Hepatocyte (in vitro differentiated cells): ENCODE data around the gene LRRC71. TPM values are rescaled to one million over a fixed set of nuclear protein-coding genes. Genes with fewer than 3 reads are reported as not detected.
A peak's percentile ranks its signal among the peaks of the same experiment; 100 is the strongest.

Experiments
- DNase-seq: peaks from one replicate; pipeline ENCODE4 v3.0.0-alpha.2; 2016; ENCODE audit warnings: low spot score
- H2AFZ ChIP-seq: fragments of 200-600 bp; sonication (generic); 2 replicates; pipeline ENCODE4 v1.6.0; 2016; ENCODE audit warnings: antibody characterized with exemption, mild to moderate bottlenecking
- H3K27ac ChIP-seq: fragments of 200-600 bp; sonication (generic); 2 replicates; pipeline ENCODE4 v1.5.1; 2016; ENCODE audit warnings: mild to moderate bottlenecking
- H3K27me3 ChIP-seq: fragments of 200-600 bp; sonication (generic); 2 replicates; pipeline ENCODE4 v1.6.1; 2016
- H3K36me3 ChIP-seq: fragments of 200-600 bp; sonication (generic); replicated peaks from 2 replicates; pipeline ENCODE4 v1.5.1; 2016; ENCODE audit warnings: low read depth; ENCODE audit not compliant: insufficient read depth
- H3K4me1 ChIP-seq: fragments of 200-600 bp; sonication (generic); 2 replicates; pipeline ENCODE4 v1.5.1; 2016; ENCODE audit warnings: mild to moderate bottlenecking, moderate library complexity; ENCODE audit not compliant: insufficient read depth
- H3K4me2 ChIP-seq: fragments of 200-600 bp; sonication (generic); 2 replicates; pipeline ENCODE4 v1.6.0; 2016
- H3K4me3 ChIP-seq: fragments of 200-600 bp; sonication (generic); 2 replicates; pipeline ENCODE4 v1.5.1; 2016; ENCODE audit warnings: mild to moderate bottlenecking
- H3K79me2 ChIP-seq: fragments of 200-600 bp; sonication (generic); 2 replicates; pipeline ENCODE4 v1.6.0; 2017; ENCODE audit warnings: mild to moderate bottlenecking
- H3K9me2 ChIP-seq: fragments of 200-600 bp; sonication (generic); replicated peaks from 2 replicates; pipeline ENCODE4 v1.6.0; 2017; ENCODE audit warnings: mild to moderate bottlenecking; ENCODE audit not compliant: insufficient read depth
- H3K9me3 ChIP-seq: fragments of 200-600 bp; sonication (generic); 2 replicates; pipeline ENCODE4 v1.5.1; 2016; ENCODE audit warnings: low read depth, mild to moderate bottlenecking
- H4K20me1 ChIP-seq: fragments of 200-600 bp; sonication (generic); 2 replicates; pipeline ENCODE4 v1.6.0; 2016; ENCODE audit warnings: mild to moderate bottlenecking; ENCODE audit not compliant: insufficient read depth, poor library complexity, severe bottlenecking
- EZH2 ChIP-seq: fragments of 200-600 bp; sonication (generic); IDR thresholded peaks from 2 replicates; pipeline ENCODE4 v1.6.1; 2016; ENCODE audit warnings: antibody characterized with exemption, mild to moderate bottlenecking, borderline replicate concordance
- EZH2phosphoT487 ChIP-seq: fragments of 200-600 bp; sonication (generic); IDR thresholded peaks from one replicate; pipeline ENCODE4 v1.6.1; 2018; ENCODE audit warnings: antibody characterized with exemption, mild to moderate bottlenecking, low read depth, moderate library complexity; ENCODE audit not compliant: unreplicated experiment, severe bottlenecking
- WGBS: methylation state at CpG from one replicate; pipeline ENCODE4 v1.1.6; 2016; ENCODE audit warnings: low lambda C conversion rate; ENCODE audit errors: missing lambda C conversion rate; 5-methylcytosine and 5-hydroxymethylcytosine counted together
- polyA plus RNA-seq: library from polyadenylated mRNA; unstranded; fragments of >200 nt; fragmentation: Nextera tagmentation; extraction: Ambion mirVana; gene quantifications from 2 replicates; pipeline ENCODE4 v1.2.1, GENCODE V29; 2016
- total RNA-seq: library from RNA; depleted of rRNA; stranded (reverse); fragments of >200 nt; gene quantifications from 2 replicates; pipeline ENCODE4 v1.2.3, GENCODE V29; 2014
- TF ChIP-seq, protein P1 (sequence below): fragments of 200-600 bp; sonication (generic); IDR thresholded peaks from 2 replicates; pipeline ENCODE4 v1.5.1; 2016; ENCODE audit warnings: antibody characterized with exemption, mild to moderate bottlenecking; ENCODE audit not compliant: poor library complexity

LRRC71 gene
- total and polyA plus RNA-seq, 2 experiments from 2014 or later = not detected

DNA sequence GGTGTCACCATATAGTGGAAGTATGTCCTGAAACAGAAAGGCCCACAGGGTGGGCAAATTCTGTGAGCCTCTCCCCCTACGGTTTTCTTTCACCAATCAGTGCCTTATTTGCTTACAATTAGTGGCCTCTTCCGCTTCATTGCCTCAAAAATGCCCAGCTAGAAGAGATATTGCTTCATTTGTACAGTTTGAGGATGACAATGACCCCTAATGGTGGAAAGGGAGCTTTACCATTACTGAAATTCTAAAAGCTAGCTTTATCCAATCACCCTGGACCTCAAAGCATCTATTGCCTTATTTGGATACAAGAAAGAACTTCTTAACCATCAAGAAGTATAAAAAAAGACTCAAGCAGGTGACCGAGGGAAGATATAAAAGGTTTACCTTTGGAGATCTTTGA is 49.6 kb downstream of the LRRC71 start:
- H3K4me2 ChIP-seq = no peak overlapping the region
- no peaks in the 10 kb centered on the region for H3K27me3 ChIP-seq
- TF ChIP-seq, protein P1, sequence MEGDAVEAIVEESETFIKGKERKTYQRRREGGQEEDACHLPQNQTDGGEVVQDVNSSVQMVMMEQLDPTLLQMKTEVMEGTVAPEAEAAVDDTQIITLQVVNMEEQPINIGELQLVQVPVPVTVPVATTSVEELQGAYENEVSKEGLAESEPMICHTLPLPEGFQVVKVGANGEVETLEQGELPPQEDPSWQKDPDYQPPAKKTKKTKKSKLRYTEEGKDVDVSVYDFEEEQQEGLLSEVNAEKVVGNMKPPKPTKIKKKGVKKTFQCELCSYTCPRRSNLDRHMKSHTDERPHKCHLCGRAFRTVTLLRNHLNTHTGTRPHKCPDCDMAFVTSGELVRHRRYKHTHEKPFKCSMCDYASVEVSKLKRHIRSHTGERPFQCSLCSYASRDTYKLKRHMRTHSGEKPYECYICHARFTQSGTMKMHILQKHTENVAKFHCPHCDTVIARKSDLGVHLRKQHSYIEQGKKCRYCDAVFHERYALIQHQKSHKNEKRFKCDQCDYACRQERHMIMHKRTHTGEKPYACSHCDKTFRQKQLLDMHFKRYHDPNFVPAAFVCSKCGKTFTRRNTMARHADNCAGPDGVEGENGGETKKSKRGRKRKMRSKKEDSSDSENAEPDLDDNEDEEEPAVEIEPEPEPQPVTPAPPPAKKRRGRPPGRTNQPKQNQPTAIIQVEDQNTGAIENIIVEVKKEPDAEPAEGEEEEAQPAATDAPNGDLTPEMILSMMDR = peak; percentile 25
- no peak for TF ChIP-seq EZH2
- no peaks in the 10 kb centered on the region for H3K9me3 ChIP-seq
- no peak for DNase-seq
- H3K4me3 ChIP-seq = no peak overlapping the region
- no peak overlapping the region for H3K27ac ChIP-seq
- WGBS = 81% methylated on average over 3 of the region's 3 CpGs
- no peaks in the 10 kb centered on the region for H3K9me2 ChIP-seq
- no peaks in the 10 kb centered on the region for H3K79me2 ChIP-seq
- H3K36me3 ChIP-seq = no peaks in the 10 kb centered on the region
- peaks cover 20% of the 10 kb centered on the region for H3K4me1 ChIP-seq
- no peak overlapping the region for H2AFZ ChIP-seq
- no peaks in the 10 kb centered on the region for H4K20me1 ChIP-seq

DNA sequence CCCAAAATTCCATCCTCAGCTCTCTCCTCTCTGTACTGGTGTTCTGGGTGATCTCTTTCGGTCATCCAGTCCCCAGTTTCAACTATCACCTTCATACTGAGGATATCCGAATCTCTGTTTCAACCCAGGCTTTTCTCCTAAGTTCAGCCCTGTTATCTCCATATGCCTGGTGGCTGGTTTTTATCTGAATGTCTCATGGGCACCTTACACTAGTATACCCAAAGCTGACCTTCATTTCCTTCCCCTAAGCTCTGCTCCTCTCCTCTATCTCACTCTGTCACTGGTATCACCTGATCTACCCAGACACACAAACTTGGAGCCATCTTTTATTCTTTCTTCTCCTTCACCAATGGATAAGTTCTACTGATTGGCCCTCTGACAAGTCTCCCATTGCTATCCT is 53.0 kb downstream of the LRRC71 start:
- H3K4me2 ChIP-seq = no peak overlapping the region
- H3K9me3 ChIP-seq = no peaks in the 10 kb centered on the region
- no peak overlapping the region for H3K27ac ChIP-seq
- DNase-seq = no peak
- no peaks in the 10 kb centered on the region for H3K27me3 ChIP-seq
- WGBS = 98% methylated on average over 2 of the region's 2 CpGs
- no peaks in the 10 kb centered on the region for H3K9me2 ChIP-seq
- peaks cover 19% of the 10 kb centered on the region for H3K4me1 ChIP-seq
- H3K4me3 ChIP-seq = no peak overlapping the region
- H3K79me2 ChIP-seq = no peaks in the 10 kb centered on the region
- peaks cover 3% of the 10 kb centered on the region for H3K36me3 ChIP-seq
- no peak overlapping the region for H2AFZ ChIP-seq
- no peaks in the 10 kb centered on the region for H4K20me1 ChIP-seq
- TF ChIP-seq EZH2phosphoT487 = no peak
- TF ChIP-seq, protein P1 = no peak

DNA sequence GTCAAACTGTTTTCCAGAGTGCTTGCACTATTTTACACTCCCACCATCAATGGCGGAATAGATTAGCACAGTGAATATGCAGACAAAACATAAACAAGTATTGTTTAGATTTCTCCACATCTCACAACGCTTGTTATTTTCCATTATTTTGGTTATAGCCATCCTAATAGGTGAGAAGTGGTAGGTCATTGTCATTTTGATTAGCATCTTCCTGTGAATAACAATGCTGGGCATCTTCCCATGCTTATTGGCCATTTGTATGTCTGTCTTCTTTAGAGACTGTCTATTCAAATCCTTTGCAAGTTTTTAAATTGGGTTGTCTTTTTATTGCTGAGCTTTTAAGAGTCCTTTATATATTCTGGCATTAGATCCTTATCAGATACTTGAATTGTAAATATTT is 54.7 kb downstream of the LRRC71 start:
- Histone ChIP-seq H3K36me3 (peaks cover 3% of the 10 kb centered on the region), H3K9me3 (no peaks in the 10 kb centered on the region), H3K27ac (no peak overlapping the region), H3K79me2 (no peaks in the 10 kb centered on the region), H3K4me3 (no peak overlapping the region), H3K27me3 (no peaks in the 10 kb centered on the region), H3K4me1 (peaks cover 4% of the 10 kb centered on the region), H3K4me2 (no peak overlapping the region), H3K9me2 (no peaks in the 10 kb centered on the region), H2AFZ (no peak overlapping the region), H4K20me1 (no peaks in the 10 kb centered on the region)
- no peak for DNase-seq
- WGBS = 79% methylated on average over 2 of the region's 2 CpGs
- TF ChIP-seq EZH2phosphoT487 = no peak
- no peak for TF ChIP-seq EZH2
- TF ChIP-seq, protein P1 = no peak

DNA sequence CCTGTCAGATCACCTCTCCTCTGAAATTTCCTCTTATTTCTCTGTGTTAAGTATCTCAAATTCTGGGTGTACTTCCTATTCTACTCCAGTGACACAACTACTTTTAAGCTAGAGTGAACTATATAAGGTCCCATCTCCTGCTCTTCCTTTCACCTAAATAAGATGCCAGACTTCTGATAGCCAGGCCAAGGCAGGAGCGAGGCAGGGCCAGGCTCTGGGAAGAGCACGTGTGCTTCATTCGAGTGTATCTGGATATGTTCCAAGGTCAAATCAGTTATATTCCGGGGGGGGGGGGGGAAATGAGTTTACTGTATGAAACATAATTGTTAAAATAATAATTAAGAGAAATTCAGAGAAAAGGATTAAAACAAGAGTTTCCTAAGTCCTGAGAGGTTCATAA is 60.1 kb downstream of the LRRC71 start:
- Histone ChIP-seq H2AFZ (no peak overlapping the region), H3K4me1 (no peaks in the 10 kb centered on the region), H3K79me2 (no peaks in the 10 kb centered on the region), H3K4me3 (no peak overlapping the region), H3K36me3 (peaks cover 3% of the 10 kb centered on the region), H3K4me2 (no peak overlapping the region), H3K9me3 (no peaks in the 10 kb centered on the region), H4K20me1 (no peaks in the 10 kb centered on the region), H3K27me3 (no peaks in the 10 kb centered on the region), H3K27ac (no peak overlapping the region), H3K9me2 (no peaks in the 10 kb centered on the region)
- TF ChIP-seq EZH2phosphoT487 (no peak), EZH2 (no peak)
- TF ChIP-seq, protein P1 = no peak
- WGBS = 98% methylated on average over 3 of the region's 4 CpGs
- no peak for DNase-seq
